ENCODE data around the gene ATF6. TPM values are rescaled to one million over a fixed set of nuclear protein-coding genes. Genes with fewer than 3 reads are reported as not detected.

The ATF6 gene
- total RNA-seq, 2 experiments from 2014 or later = 10.2 to 13.9 TPM

DNA sequence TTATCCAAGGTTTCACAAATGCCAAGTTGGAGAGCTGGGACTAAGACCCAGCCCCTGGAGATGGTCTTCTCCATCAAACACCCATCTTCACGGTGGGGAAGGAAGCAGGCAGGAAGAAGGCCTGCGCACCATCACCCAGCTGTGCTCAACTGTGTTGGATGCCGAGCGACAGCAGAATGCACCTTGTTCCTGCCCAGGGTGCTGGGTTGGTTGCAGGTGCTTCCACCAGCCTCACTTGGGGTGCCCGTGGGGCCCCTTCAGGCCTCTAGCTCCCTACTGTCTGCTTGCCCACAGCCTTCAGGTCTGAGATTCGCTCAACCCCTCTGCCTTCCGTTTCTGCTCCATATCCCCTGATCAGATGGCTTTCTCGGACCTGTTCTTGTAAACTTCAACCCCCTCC is 215.0 kb downstream of the ATF6 start:
- Histone ChIP-seq H4K20me1 (ENCODE audit: insufficient read depth, low read length) (no peaks in the 10 kb centered on the region), H3K4me3 (ENCODE audit: low read depth, low read length, poor library complexity, severe bottlenecking) (no peak overlapping the region), H3K36me3 (ENCODE audit: insufficient read depth, low read length) (no peaks in the 10 kb centered on the region), H3K79me2 (ENCODE audit: insufficient read depth, low read depth, low read length) (no peaks in the 10 kb centered on the region), H2AFZ (ENCODE audit: low read length) (no peak overlapping the region), H3K4me2 (ENCODE audit: low read length) (no peak overlapping the region), H3K27ac (ENCODE audit: low read depth, low read length, poor library complexity, severe bottlenecking) (no peak overlapping the region), H3K4me1 (ENCODE audit: insufficient read depth, low read length, poor library complexity, severe bottlenecking) (no peaks in the 10 kb centered on the region), H3K9me3 (ENCODE audit: low read length) (no peaks in the 10 kb centered on the region), H3K9me2 (ENCODE audit: insufficient read depth, low read length) (no peaks in the 10 kb centered on the region)
- TF ChIP-seq, protein P1, sequence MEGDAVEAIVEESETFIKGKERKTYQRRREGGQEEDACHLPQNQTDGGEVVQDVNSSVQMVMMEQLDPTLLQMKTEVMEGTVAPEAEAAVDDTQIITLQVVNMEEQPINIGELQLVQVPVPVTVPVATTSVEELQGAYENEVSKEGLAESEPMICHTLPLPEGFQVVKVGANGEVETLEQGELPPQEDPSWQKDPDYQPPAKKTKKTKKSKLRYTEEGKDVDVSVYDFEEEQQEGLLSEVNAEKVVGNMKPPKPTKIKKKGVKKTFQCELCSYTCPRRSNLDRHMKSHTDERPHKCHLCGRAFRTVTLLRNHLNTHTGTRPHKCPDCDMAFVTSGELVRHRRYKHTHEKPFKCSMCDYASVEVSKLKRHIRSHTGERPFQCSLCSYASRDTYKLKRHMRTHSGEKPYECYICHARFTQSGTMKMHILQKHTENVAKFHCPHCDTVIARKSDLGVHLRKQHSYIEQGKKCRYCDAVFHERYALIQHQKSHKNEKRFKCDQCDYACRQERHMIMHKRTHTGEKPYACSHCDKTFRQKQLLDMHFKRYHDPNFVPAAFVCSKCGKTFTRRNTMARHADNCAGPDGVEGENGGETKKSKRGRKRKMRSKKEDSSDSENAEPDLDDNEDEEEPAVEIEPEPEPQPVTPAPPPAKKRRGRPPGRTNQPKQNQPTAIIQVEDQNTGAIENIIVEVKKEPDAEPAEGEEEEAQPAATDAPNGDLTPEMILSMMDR (conservative IDR thresholded peaks at IDR 0.05; ENCODE audit: low read length) = no peak
- no peak for TF ChIP-seq EZH2phosphoT487 (IDR thresholded peaks at IDR 0.05; ENCODE audit: borderline replicate concordance, low read depth, low read length)
- CTCF ChIA-PET (ENCODE audit: unreplicated experiment) = interaction anchor here (0.5 kb wide), 1 partner anchor 697 kb away, joined by 3 read pairs; no protein-coding TSS in a partner anchor
- BruUV-seq (replicated peaks) = no TSS peak
- no peak for DNase-seq (ENCODE audit: low spot score)
- intact Hi-C loops (cut with micrococcal nuclease; ENCODE audit: unreplicated experiment) = no loop called here
- POLR2A ChIA-PET = no interaction called here

DNA sequence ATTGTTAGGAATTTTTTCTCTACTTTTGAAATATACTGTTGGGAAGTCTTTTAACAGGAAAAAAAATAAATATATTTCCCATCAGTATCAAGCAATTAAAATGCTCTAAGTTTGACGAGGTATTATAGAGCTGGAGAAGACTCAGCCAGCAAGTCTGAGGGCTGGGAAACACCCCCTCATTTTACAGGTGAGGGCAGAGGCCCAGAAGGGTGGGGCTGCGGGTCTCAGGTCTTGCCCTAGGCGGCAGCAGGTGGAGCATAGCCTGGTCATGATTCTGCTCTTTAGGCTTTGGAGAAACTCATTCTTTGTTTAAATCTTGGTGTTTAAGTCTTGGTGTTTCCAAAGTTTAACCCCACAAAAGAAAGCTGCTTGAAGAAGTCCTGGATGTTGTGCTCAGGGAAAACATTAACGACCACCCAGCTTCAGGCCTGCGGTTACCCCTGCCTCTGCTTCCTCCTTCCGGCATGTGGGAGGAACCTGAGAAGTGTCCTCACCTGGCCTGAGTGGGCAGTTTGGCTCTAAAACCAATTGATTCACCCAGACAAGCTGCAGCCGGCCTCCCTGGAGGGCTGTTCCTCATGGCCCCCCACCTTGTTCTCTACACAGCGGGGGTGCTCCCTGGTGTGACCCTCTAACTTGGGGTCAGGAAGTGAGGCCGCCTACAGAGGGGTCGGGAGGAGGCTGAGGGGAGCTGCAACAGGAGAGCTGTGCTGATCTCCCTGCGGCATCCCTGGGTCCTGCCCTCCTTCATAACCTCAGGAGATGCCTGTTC is 215.8 kb downstream of the ATF6 start:
- no peaks in the 10 kb centered on the region for H3K9me3 ChIP-seq (ENCODE audit: low read length)
- POLR2A ChIA-PET = no interaction called here
- DNase-seq (ENCODE audit: low spot score) = no peak
- H3K4me3 ChIP-seq (ENCODE audit: low read depth, low read length, poor library complexity, severe bottlenecking) = no peak overlapping the region
- H3K4me1 ChIP-seq (ENCODE audit: insufficient read depth, low read length, poor library complexity, severe bottlenecking) = no peaks in the 10 kb centered on the region
- no peak overlapping the region for H3K27ac ChIP-seq (ENCODE audit: low read depth, low read length, poor library complexity, severe bottlenecking)
- no peak for TF ChIP-seq EZH2phosphoT487 (IDR thresholded peaks at IDR 0.05; ENCODE audit: borderline replicate concordance, low read depth, low read length)
- TF ChIP-seq, protein P1 (conservative IDR thresholded peaks at IDR 0.05; ENCODE audit: low read length) = no peak
- no peaks in the 10 kb centered on the region for H4K20me1 ChIP-seq (ENCODE audit: insufficient read depth, low read length)
- no peak overlapping the region for H3K4me2 ChIP-seq (ENCODE audit: low read length)
- H3K36me3 ChIP-seq (ENCODE audit: insufficient read depth, low read length) = no peaks in the 10 kb centered on the region
- H3K79me2 ChIP-seq (ENCODE audit: insufficient read depth, low read depth, low read length) = no peaks in the 10 kb centered on the region
- CTCF ChIA-PET (ENCODE audit: unreplicated experiment) = no interaction called here
- intact Hi-C loops (cut with micrococcal nuclease; ENCODE audit: unreplicated experiment) = no loop called here
- BruUV-seq (replicated peaks) = no TSS peak
- no peak overlapping the region for H2AFZ ChIP-seq (ENCODE audit: low read length)
- H3K9me2 ChIP-seq (ENCODE audit: insufficient read depth, low read length) = no peaks in the 10 kb centered on the region

DNA sequence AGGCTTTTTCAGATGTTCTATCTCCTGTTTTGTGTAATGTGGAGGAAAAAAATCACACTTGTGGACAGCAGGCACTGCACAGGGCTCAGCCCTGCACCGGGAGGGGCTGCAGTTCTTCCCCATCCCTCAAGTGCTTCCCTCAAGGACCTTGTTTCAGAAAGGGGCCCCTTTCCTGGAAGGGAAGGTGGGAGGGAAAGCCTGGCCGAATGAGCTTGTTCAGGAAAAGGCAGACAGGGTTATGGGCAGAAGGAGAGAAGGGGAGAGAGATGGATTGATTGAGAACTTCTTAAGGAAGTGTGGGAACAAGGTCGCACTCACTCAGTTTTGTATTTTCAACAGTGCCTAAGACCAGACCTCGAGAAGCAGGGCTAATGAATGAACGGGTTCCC is 216.4 kb downstream of the ATF6 start:
- TF ChIP-seq, protein P1 (conservative IDR thresholded peaks at IDR 0.05; ENCODE audit: low read length) = no peak
- no peak for TF ChIP-seq EZH2phosphoT487 (IDR thresholded peaks at IDR 0.05; ENCODE audit: borderline replicate concordance, low read depth, low read length)
- H3K4me3 ChIP-seq (ENCODE audit: low read depth, low read length, poor library complexity, severe bottlenecking) = no peak overlapping the region
- no peaks in the 10 kb centered on the region for H3K4me1 ChIP-seq (ENCODE audit: insufficient read depth, low read length, poor library complexity, severe bottlenecking)
- H3K27ac ChIP-seq (ENCODE audit: low read depth, low read length, poor library complexity, severe bottlenecking) = no peak overlapping the region
- no TSS peak for BruUV-seq (replicated peaks)
- H3K9me3 ChIP-seq (ENCODE audit: low read length) = no peaks in the 10 kb centered on the region
- no peak overlapping the region for H3K4me2 ChIP-seq (ENCODE audit: low read length)
- H3K79me2 ChIP-seq (ENCODE audit: insufficient read depth, low read depth, low read length) = no peaks in the 10 kb centered on the region
- no peak for DNase-seq (ENCODE audit: low spot score)
- ChIA-PET POLR2A (interaction anchor here (0.6 kb wide), 1 partner anchor 23 kb away, joined by 3 read pairs; no protein-coding TSS in a partner anchor), CTCF (ENCODE audit: unreplicated experiment) (no interaction called here)
- no peaks in the 10 kb centered on the region for H3K9me2 ChIP-seq (ENCODE audit: insufficient read depth, low read length)
- H4K20me1 ChIP-seq (ENCODE audit: insufficient read depth, low read length) = no peaks in the 10 kb centered on the region
- no peaks in the 10 kb centered on the region for H3K36me3 ChIP-seq (ENCODE audit: insufficient read depth, low read length)
- intact Hi-C loops (cut with micrococcal nuclease; ENCODE audit: unreplicated experiment) = no loop called here
- H2AFZ ChIP-seq (ENCODE audit: low read length) = no peak overlapping the region
